ENCODE data around the gene MACROD1. TPM values are rescaled to one million over a fixed set of nuclear protein-coding genes. Genes with fewer than 3 reads are reported as not detected.

Gene MACROD1
- total RNA-seq, 1 donor from 2014 or later, result 26.5 TPM

DNA sequence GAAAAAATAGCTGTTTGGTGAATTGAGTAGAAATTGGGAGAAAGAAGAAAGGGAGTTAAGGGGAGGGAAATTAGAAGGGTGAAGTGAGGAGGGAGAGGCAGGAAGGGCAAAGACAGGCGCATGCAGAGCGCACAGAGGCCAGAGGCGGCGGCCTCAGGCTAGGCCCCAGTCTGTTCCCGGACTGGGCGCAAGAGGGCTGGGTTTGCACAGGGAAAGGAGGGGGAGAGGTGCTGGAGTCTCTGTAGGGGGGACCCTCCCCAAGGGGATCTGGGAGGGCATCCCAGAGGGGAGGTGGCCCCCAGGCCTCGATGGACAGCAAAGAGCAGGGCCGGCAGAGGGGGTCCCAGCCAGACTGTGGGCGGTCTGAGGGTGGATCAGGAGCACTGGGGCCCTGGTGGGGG lies 131.5 kb downstream of the MACROD1 start:
- intact Hi-C loops (cut with DNase I), result no loop called here
- DNase-seq (ENCODE audit: low spot score in 2 of 2), result no peak
- peaks cover 11 to 12% of the 10 kb centered on the region in 2 donors for H3K4me1 ChIP-seq
- H3K27me3 ChIP-seq, result peaks cover 5% of the 10 kb centered on the region
- H3K4me3 ChIP-seq, result no peak overlapping the region
- TF ChIP-seq, protein P1, sequence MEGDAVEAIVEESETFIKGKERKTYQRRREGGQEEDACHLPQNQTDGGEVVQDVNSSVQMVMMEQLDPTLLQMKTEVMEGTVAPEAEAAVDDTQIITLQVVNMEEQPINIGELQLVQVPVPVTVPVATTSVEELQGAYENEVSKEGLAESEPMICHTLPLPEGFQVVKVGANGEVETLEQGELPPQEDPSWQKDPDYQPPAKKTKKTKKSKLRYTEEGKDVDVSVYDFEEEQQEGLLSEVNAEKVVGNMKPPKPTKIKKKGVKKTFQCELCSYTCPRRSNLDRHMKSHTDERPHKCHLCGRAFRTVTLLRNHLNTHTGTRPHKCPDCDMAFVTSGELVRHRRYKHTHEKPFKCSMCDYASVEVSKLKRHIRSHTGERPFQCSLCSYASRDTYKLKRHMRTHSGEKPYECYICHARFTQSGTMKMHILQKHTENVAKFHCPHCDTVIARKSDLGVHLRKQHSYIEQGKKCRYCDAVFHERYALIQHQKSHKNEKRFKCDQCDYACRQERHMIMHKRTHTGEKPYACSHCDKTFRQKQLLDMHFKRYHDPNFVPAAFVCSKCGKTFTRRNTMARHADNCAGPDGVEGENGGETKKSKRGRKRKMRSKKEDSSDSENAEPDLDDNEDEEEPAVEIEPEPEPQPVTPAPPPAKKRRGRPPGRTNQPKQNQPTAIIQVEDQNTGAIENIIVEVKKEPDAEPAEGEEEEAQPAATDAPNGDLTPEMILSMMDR (IDR thresholded peaks at IDR 0.05), result no peak
- H3K9me3 ChIP-seq, result no peaks in the 10 kb centered on the region
- H3K36me3 ChIP-seq, result no peaks in the 10 kb centered on the region
- H3K27ac ChIP-seq, result no peak overlapping the region

DNA sequence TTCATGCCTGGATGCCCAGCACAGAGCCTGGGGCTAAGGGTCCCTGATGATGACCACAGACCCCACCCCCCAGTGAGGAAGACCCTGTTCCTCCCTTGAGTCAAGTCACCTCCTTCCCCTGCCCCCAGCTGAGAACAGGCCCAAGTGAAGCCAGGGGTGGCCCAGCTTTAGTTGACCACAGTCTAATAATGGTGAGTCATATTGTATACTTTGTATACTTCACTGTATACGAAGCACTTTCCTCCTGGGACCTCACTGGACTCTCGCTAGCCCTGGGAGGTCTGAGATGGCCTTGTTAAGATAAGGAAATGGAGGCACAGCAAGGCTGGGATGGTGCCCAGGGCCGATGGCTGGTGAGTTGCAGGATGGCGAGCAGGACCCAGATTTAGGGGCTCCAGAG lies 133.9 kb downstream of the MACROD1 start:
- TF ChIP-seq, protein P1 (IDR thresholded peaks at IDR 0.05), result no peak
- no peaks in the 10 kb centered on the region for H3K9me3 ChIP-seq
- no peak overlapping the region for H3K27ac ChIP-seq
- no peaks in the 10 kb centered on the region for H3K36me3 ChIP-seq
- no peak for DNase-seq (ENCODE audit: low spot score in 2 of 2)
- H3K27me3 ChIP-seq, result peaks cover 5% of the 10 kb centered on the region
- peaks cover 11 to 16% of the 10 kb centered on the region in 2 donors for H3K4me1 ChIP-seq
- intact Hi-C loops (cut with DNase I), result no loop called here
- no peak overlapping the region for H3K4me3 ChIP-seq

DNA sequence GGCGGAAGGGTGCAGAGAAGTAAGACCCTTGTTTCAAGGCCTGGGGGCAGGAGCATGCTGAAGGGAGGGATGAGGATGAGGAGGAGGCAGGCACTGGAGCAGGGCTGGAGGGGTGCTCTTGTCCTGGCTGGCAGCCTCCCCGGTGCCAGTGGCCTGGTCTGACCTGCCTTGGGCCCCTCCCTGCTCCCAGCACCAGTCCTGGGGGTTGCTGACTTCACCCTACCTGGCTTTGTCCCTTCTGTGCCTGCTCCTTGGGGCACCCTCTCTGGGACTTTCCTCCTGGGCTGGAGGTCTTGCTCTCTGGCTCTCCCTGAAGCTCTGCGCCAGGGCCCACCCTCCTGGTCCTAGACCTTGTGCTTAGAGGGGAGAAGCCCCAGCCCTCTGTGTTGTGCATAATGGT lies 134.9 kb downstream of the MACROD1 start:
- intact Hi-C loops (cut with DNase I), result no loop called here
- peaks cover 6 to 9% of the 10 kb centered on the region in 2 donors for H3K4me1 ChIP-seq
- no peaks in the 10 kb centered on the region for H3K36me3 ChIP-seq
- H3K27me3 ChIP-seq, result peaks cover 5% of the 10 kb centered on the region
- H3K9me3 ChIP-seq, result no peaks in the 10 kb centered on the region
- no peak overlapping the region for H3K4me3 ChIP-seq
- no peak overlapping the region for H3K27ac ChIP-seq
- TF ChIP-seq, protein P1 (IDR thresholded peaks at IDR 0.05), result no peak
- DNase-seq (ENCODE audit: low spot score in 2 of 2), result no peak

DNA sequence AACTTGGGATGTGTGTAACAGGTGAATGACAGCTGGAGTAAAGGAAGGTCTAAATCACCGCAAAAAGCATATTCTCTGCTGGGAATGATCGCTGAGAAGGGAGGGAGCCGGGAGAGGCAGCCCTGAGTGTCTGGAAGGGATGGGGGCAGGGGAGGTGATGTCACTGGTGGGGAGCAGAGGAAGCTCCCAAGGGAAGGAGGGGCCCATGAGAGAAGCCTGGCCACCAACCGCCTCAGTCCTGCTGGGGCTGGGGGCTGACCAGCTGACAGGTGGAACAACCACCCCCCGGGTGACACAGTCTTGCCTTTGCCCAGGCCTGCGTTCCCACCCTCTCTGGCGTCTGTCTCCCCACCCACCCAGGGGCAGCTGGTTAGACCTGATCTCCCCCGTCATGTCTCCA lies 136.1 kb downstream of the MACROD1 start:
- Histone ChIP-seq H3K27me3 (peaks cover under 1% of the 10 kb centered on the region), H3K27ac (no peak overlapping the region), H3K4me3 (no peak overlapping the region), H3K4me1 (peaks cover 0 to 4% of the 10 kb centered on the region in 2 donors), H3K9me3 (no peaks in the 10 kb centered on the region), H3K36me3 (no peaks in the 10 kb centered on the region)
- intact Hi-C loops (cut with DNase I), result no loop called here
- no peak for DNase-seq (ENCODE audit: low spot score in 2 of 2)
- TF ChIP-seq, protein P1 (IDR thresholded peaks at IDR 0.05), result no peak

DNA sequence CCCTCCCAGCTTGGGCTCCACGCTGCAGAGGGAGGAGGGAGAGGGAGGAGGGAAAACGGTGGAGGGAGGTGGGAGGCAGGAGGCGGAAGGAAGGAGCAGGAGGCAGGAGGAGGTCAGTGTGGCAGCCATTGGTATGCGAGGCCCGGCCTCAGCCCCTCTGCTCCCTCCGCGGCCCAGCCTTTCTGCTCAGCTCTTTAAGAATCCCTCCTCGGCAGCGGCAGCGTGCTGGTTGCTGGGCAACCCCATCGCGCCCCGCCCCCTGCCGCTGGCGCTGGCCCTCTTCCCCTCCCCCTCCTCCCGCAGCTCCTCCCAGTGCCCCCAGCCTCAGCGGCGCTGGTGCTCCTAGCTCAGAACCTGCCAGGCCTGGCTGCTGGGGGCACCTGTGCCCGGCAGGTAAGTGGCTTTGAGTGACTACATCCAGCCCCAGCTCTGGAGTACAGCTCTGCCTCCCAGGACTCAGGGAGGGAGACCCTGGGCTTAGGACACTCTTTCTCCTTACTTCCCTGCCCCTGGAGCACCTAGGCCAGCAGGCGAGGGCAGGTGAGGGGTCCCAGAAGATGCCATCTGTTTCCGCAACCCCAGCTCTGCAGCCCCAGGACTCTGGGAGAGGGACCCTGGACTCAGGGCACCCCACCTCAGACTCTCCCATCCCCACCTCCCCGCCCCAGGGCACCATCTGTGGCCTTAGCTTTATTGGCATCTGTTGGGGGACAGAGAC lies 137.4 kb downstream of the MACROD1 start:
- Histone ChIP-seq H3K4me3 (no peak overlapping the region), H3K9me3 (no peaks in the 10 kb centered on the region), H3K27me3 (no peaks in the 10 kb centered on the region), H3K27ac (no peak overlapping the region), H3K4me1 (peaks cover 0 to 4% of the 10 kb centered on the region in 2 donors), H3K36me3 (no peaks in the 10 kb centered on the region)
- no peak for DNase-seq (ENCODE audit: low spot score in 2 of 2)
- TF ChIP-seq, protein P1 (IDR thresholded peaks at IDR 0.05), result no peak
- intact Hi-C loops (cut with DNase I), result no loop called here

Data from ascending aorta (tissue), 2 donors.